A549 (cell line): ENCODE data around the gene OPALIN. TPM values are rescaled to one million over a fixed set of nuclear protein-coding genes. Genes with fewer than 3 reads are reported as not detected.

Experiments used
- ATAC-seq, 2 experiments: fragments of 200-7000 bp in 1 of 2; fragments of >200 bp in 1 of 2; cut with Nextera tagmentation in 1 of 2; cut with Tn5 transposase in 1 of 2; 3 replicates each; pipeline versions ENCODE4 v1.8.0 to v1.9.1; 2018 to 2020; ENCODE audit warnings: mild to moderate bottlenecking in 1 of 2, moderate library complexity in 1 of 2
- CTCF ChIA-PET: fragments of 300-600 bp; sonication (Branson Sonifier 250); formaldehyde crosslinking; extraction: SDS; loops from one replicate; lab custom pipeline; 2021; ENCODE audit warnings: antibody characterized with exemption, inconsistent platforms; lab: Yijun Ruan, JAX
- POLR2A ChIA-PET: fragments of 350-600 bp; formaldehyde crosslinking; extraction: SDS; loops from one replicate; lab custom pipeline; 2021; ENCODE audit warnings: antibody characterized with exemption, inconsistent platforms; lab: Yijun Ruan, JAX
- DNase-seq, 2 experiments: peaks; one replicate each; pipeline versions ENCODE4 v3.0.0 to v3.0.0-alpha.2; 2011 to 2016; ENCODE audit warnings: low read depth in 1 of 2, low spot score in 1 of 2
- FAIRE-seq: peaks from 2 replicates; lab custom pipeline; 2011; peaks lifted over from hg19 to GRCh38; lab: Jason Lieb, UNC
- H3K27ac ChIP-seq, 2 experiments: fragments of >200 bp; sonication (Bioruptor Twin); formaldehyde crosslinking; 3 replicates each; pipeline ENCODE4 v1.5.1; 2016 to 2017
- H3K4me1 ChIP-seq: fragments of >200 bp; sonication (Bioruptor Twin); formaldehyde crosslinking; 3 replicates; pipeline ENCODE4 v1.6.1; 2016
- H3K4me2 ChIP-seq: fragments of >200 bp; sonication (Bioruptor Twin); formaldehyde crosslinking; 3 replicates; pipeline ENCODE4 v1.6.1; 2016
- H3K4me3 ChIP-seq: fragments of >200 bp; sonication (Bioruptor Twin); formaldehyde crosslinking; 3 replicates; pipeline ENCODE4 v1.5.1; 2016
- H3K9me3 ChIP-seq: fragments of >200 bp; sonication (Bioruptor Twin); formaldehyde crosslinking; 3 replicates; pipeline ENCODE4 v1.6.1; 2016
- BHLHE40 ChIP-seq: IDR thresholded peaks from 2 replicates; pipeline ENCODE4 v1.6.1; 2012; ENCODE audit warnings: low read depth, low read length, inconsistent platforms
- CTCF ChIP-seq: fragments of >200 bp; sonication (Bioruptor Twin); formaldehyde crosslinking; IDR thresholded peaks from 3 replicates; pipeline ENCODE4 v1.5.1; 2016
- E2F6 ChIP-seq: IDR thresholded peaks from 2 replicates; pipeline ENCODE4 v1.6.1; 2012; ENCODE audit warnings: low read depth, borderline replicate concordance
- EHF ChIP-seq: fragments of 250-450 bp; sonication (Bioruptor Pico); IDR thresholded peaks from 2 replicates; pipeline ENCODE4 v1.5.0; 2020; ENCODE audit warnings: mild to moderate bottlenecking
- ELK1 ChIP-seq: fragments of 150-350 bp; IDR thresholded peaks from 2 replicates; pipeline ENCODE4 v1.6.1; 2014; ENCODE audit warnings: low read depth, mild to moderate bottlenecking, low read length
- HES2 ChIP-seq: fragments of >200 bp; sonication (Bioruptor Twin); formaldehyde crosslinking; IDR thresholded peaks from 2 replicates; pipeline ENCODE4 v1.6.1; 2016
- HEYL ChIP-seq: fragments of 250-450 bp; sonication (Bioruptor Pico); IDR thresholded peaks from 2 replicates; pipeline ENCODE4 v1.8.0; 2021; ENCODE audit warnings: mild to moderate bottlenecking, moderate library complexity
- HMGXB4 ChIP-seq: fragments of 250-450 bp; sonication (Bioruptor Pico); IDR thresholded peaks from 2 replicates; pipeline ENCODE4 v1.5.0; 2021; ENCODE audit warnings: mild to moderate bottlenecking, moderate library complexity, borderline replicate concordance
- KDM5A ChIP-seq: fragments of 200-600 bp; sonication (generic); IDR thresholded peaks from 2 replicates; pipeline ENCODE4 v1.6.1; 2016; ENCODE audit warnings: antibody characterized with exemption, mild to moderate bottlenecking
- MAFK ChIP-seq: fragments of 450-650 bp; IDR thresholded peaks from 2 replicates; pipeline ENCODE4 v1.6.1; 2014; ENCODE audit not compliant: partially characterized antibody
- MAZ ChIP-seq: fragments of 150-350 bp; IDR thresholded peaks from 2 replicates; pipeline ENCODE4 v1.6.1; 2014; ENCODE audit warnings: antibody characterized with exemption, low read depth, low read length, borderline replicate concordance
- PBX3 ChIP-seq: IDR thresholded peaks from 2 replicates; pipeline ENCODE4 v1.6.1; 2012
- ZC3H11A ChIP-seq: fragments of 450-650 bp; IDR thresholded peaks from 2 replicates; pipeline ENCODE4 v1.6.1; 2014; ENCODE audit warnings: antibody characterized with exemption, mild to moderate bottlenecking
- ZFP36 ChIP-seq: fragments of 450-650 bp; IDR thresholded peaks from 2 replicates; pipeline ENCODE4 v1.6.1; 2014; ENCODE audit warnings: borderline replicate concordance; ENCODE audit not compliant: partially characterized antibody
- ZSCAN20 ChIP-seq: fragments of 250-450 bp; sonication (Bioruptor Pico); IDR thresholded peaks from 2 replicates; pipeline ENCODE4 v1.8.0; 2022; ENCODE audit warnings: mild to moderate bottlenecking, moderate library complexity
- WGBS: methylation state at CpG from one replicate; pipeline ENCODE4 v1.1.6; 2017; ENCODE audit errors: missing lambda C conversion rate; 5-methylcytosine and 5-hydroxymethylcytosine counted together
- polyA minus RNA-seq: library from RNA; depleted of rRNA, polyadenylated mRNA; stranded (reverse); fragments of >200 nt; gene quantifications from 2 replicates; pipeline ENCODE4 v1.2.3, GENCODE V29; 2011; rRNA and poly(A)+ RNA removed
- polyA plus RNA-seq, 4 experiments: library from polyadenylated mRNA; depleted of rRNA in 3 of 4; stranded (reverse); fragments of >200 nt; fragmentation: RNase III in 1 of 4; extraction: RNeasy Plus Mini Kit Qiagen cat#74134 plus additional on column Dnase treatment in 1 of 4; gene quantifications; 2 replicates in 3 of 4; 3 replicates in 1 of 4; pipeline ENCODE4 v1.2.3, GENCODE V29; 2011 to 2017

The OPALIN gene
- not detected in 2 replicates for polyA plus RNA-seq (2011; rRNA removed)
- not detected in 2 replicates for polyA plus RNA-seq (2012; cell fraction: cytosol; rRNA removed)
- not detected in 2 replicates for polyA plus RNA-seq (2012; cell fraction: nucleus; rRNA removed)
- not detected in 3 replicates for polyA plus RNA-seq (2017; fragmentation: RNase III; extraction: RNeasy Plus Mini Kit Qiagen cat#74134 plus additional on column Dnase treatment)
- polyA minus RNA-seq, result not detected in 2 replicates

- 25% methylated on average over 7 of the region's 7 CpGs for WGBS
- no peak within 1 kb of the TSS for H3K4me2 ChIP-seq
Measured at GRCh38 chr10:96358851-96359540, at the start of gene OPALIN. OPALIN (minus strand) TSS chr10:96359002; CDS start chr10:96358896, 106 bp downstream.

More at GRCh38 chr10:96358851-96359540, at the start of gene OPALIN:
- no peak for FAIRE-seq
- no peak for ATAC-seq
- Histone ChIP-seq H3K4me1 (no peaks in the 10 kb centered on the region), H3K9me3 (no peaks in the 10 kb centered on the region), H3K4me3 (no peak within 1 kb of the TSS), H3K27ac (no peak within 1 kb of the TSS)
- no peak for DNase-seq
- TF ChIP-seq HMGXB4 (CRISPR knock-in tag), result no peak
- TF ChIP-seq MAZ, result no peak
- no peak for TF ChIP-seq HEYL (CRISPR knock-in tag)
- no peak for TF ChIP-seq MAFK
- TF ChIP-seq BHLHE40, result no peak
- TF ChIP-seq CTCF, result no peak
- no peak for TF ChIP-seq ELK1
- TF ChIP-seq HES2, result no peak
- no peak for TF ChIP-seq PBX3
- TF ChIP-seq EHF (CRISPR knock-in tag), result no peak
- TF ChIP-seq ZFP36, result no peak
- no peak for TF ChIP-seq ZSCAN20 (CRISPR knock-in tag)
- no peak for TF ChIP-seq KDM5A
- TF ChIP-seq ZC3H11A, result no peak
- no peak for TF ChIP-seq E2F6
- ChIA-PET CTCF (interaction anchor here (1.3 to 3.2 kb wide), 3 partner anchors 12 to 24 kb away, joined by 3 to 17 read pairs (median 3); no protein-coding TSS in a partner anchor), POLR2A (no interaction called here)
